Kidney (tissue), 14 donors: ENCODE measurements around the gene RGS12. TPM values are rescaled to one million over a fixed set of nuclear protein-coding genes. Genes with fewer than 3 reads are reported as not detected.

Experiments used
- DNase-seq, 5 donors: peaks; one replicate each; pipeline ENCODE4 v3.0.0-alpha.2; 2013 to 2020
- FAIRE-seq: peaks from 2 replicates; lab custom pipeline; 2012; peaks lifted over from hg19 to GRCh38; lab: Jason Lieb, UNC
- H3K27ac ChIP-seq, 2 donors: one replicate each; pipeline ENCODE4 v1.7.0; 2013; ENCODE audit warnings: low read depth in 2 of 2, low read length in 2 of 2, inconsistent platforms in 1 of 2
- H3K27me3 ChIP-seq: one replicate; pipeline ENCODE4 v1.7.1; 2013; ENCODE audit warnings: low read length, inconsistent platforms; ENCODE audit not compliant: control insufficient read depth, insufficient read depth
- H3K36me3 ChIP-seq, 3 donors: one replicate each; pipeline versions ENCODE4 v1.7.0 to v1.7.1; 2013; ENCODE audit warnings: low read length in 3 of 3, control low read depth in 1 of 3, inconsistent platforms in 1 of 3; ENCODE audit not compliant: insufficient read depth in 3 of 3, control insufficient read depth in 2 of 3
- H3K4me1 ChIP-seq, 3 donors: one replicate each; pipeline versions ENCODE4 v1.7.0 to v1.7.1; 2013; ENCODE audit warnings: low read length in 3 of 3, inconsistent platforms in 1 of 3, low read depth in 1 of 3; ENCODE audit not compliant: control insufficient read depth in 2 of 3, insufficient read depth in 2 of 3
- H3K4me3 ChIP-seq, 3 donors: one replicate each; pipeline versions ENCODE4 v1.7.0 to v1.8.1; 2013; ENCODE audit warnings: low read length in 3 of 3, control low read depth in 1 of 3, inconsistent platforms in 1 of 3
- H3K9ac ChIP-seq, 3 donors: one replicate each; pipeline versions ENCODE4 v1.7.0 to v1.7.1; 2013; ENCODE audit warnings: low read length in 3 of 3, control low read depth in 1 of 3, inconsistent platforms in 1 of 3
- H3K9me3 ChIP-seq, 3 donors: one replicate each; pipeline versions ENCODE4 v1.7.0 to v1.7.1; 2013; ENCODE audit warnings: low read length in 3 of 3, control low read depth in 1 of 3, inconsistent platforms in 1 of 3; ENCODE audit not compliant: control insufficient read depth in 2 of 3, insufficient read depth in 1 of 3
- CTCF ChIP-seq: IDR thresholded peaks from 3 replicates; pipeline ENCODE4 v1.5.1; 2012; ENCODE audit warnings: mild to moderate bottlenecking, moderate library complexity, borderline replicate concordance; ENCODE audit not compliant: insufficient read depth; ENCODE audit errors: extremely low read depth
- intact Hi-C: fragments of 100-400 bp; cut with DNase I; formaldehyde crosslinking; loops from one replicate; pipeline ENCODE4 v1.11.1; 2022
- polyA plus RNA-seq: library from polyadenylated mRNA; stranded (reverse); fragments of 350-450 nt; fragmentation: Illumina TruSeq; extraction: RNeasy Lipid Tissue Mini Kit (QIAGEN cat#74804); gene quantifications from one replicate; pipeline ENCODE4 v1.2.3, GENCODE V29; 2014; ENCODE audit warnings: low read depth, low replicate concordance; ENCODE audit not compliant: insufficient read depth
- total RNA-seq: library from RNA; stranded (reverse); fragmentation: NEBNext Ultra II Directional; extraction: Animal tissue kit (Norgen Biotek cat#: 25700); gene quantifications from one replicate; pipeline ENCODE4 v1.2.1, GENCODE V29; 2021
- donor health status: control.
- donor health status: control.
- donor health status: control.
- donor health status: control.
- donor health status: control.
- donor health status: DM: yes; HTN: yes; CAD: no.
- donor health status: Normal renal cell carcinoma (clear cell type).

Gene RGS12
- total and polyA plus RNA-seq, 2 donors from 2014 or later = 18.0 to 35.5 TPM

GRCh38 chr4:3340038-3340699, 47.3 kb downstream of the RGS12 start:
- no peaks in the 10 kb centered on the region for H3K9me3 ChIP-seq
- no peak overlapping the region for H3K27ac ChIP-seq
- peaks cover 0 to 2% (median 0%) of the 10 kb centered on the region in 3 donors for H3K36me3 ChIP-seq
- no peak overlapping the region for H3K4me3 ChIP-seq
- no peaks in the 10 kb centered on the region for H3K27me3 ChIP-seq
- FAIRE-seq = no peak
- H3K4me1 ChIP-seq = no peaks in the 10 kb centered on the region
- TF ChIP-seq CTCF = no peak
- H3K9ac ChIP-seq = no peak overlapping the region
- no peak for DNase-seq
- intact Hi-C loops = loop anchor here (10.0 kb wide), 1 partner anchor 105 kb away; the partner anchor contains the start of gene HGFAC

- peak; percentile 14 for TF ChIP-seq CTCF
- H3K36me3 ChIP-seq = peaks cover 0 to 2% (median 0%) of the 10 kb centered on the region in 3 donors
- H3K27ac ChIP-seq = no peak overlapping the region
- DNase-seq = peak in 1 of 5 donors; percentile 46
- no peaks in the 10 kb centered on the region for H3K27me3 ChIP-seq
- no peak for FAIRE-seq
- no peak overlapping the region for H3K4me3 ChIP-seq
- no peak overlapping the region for H3K9ac ChIP-seq
- intact Hi-C loops = loop anchor here (10.0 kb wide), 1 partner anchor 104 kb away; the partner anchor contains the start of gene HGFAC
- no peaks in the 10 kb centered on the region for H3K4me1 ChIP-seq
- no peaks in the 10 kb centered on the region for H3K9me3 ChIP-seq
These were observed 47.9 kb downstream of the RGS12 start for GRCh38 chr4:3340700-3341083.

- Histone ChIP-seq H3K9me3 (no peaks in the 10 kb centered on the region), H3K9ac (no peak overlapping the region), H3K36me3 (peaks cover 0 to 2% (median 0%) of the 10 kb centered on the region in 3 donors), H3K4me3 (no peak overlapping the region), H3K4me1 (no peaks in the 10 kb centered on the region), H3K27ac (no peak overlapping the region), H3K27me3 (no peaks in the 10 kb centered on the region)
- FAIRE-seq (no peak), DNase-seq (no peak)
- intact Hi-C loops = loop anchor here (10.0 kb wide), 1 partner anchor 103 kb away; the partner anchor contains the start of gene HGFAC
- no peak for TF ChIP-seq CTCF
These were observed 48.9 kb downstream of the RGS12 start for GRCh38 chr4:3341760-3342159.
